Lung (tissue), 12 donors: ENCODE results near the gene TTLL9. TPM values are rescaled to one million over a fixed set of nuclear protein-coding genes. Genes with fewer than 3 reads are reported as not detected.
A peak's percentile ranks its signal among the peaks of the same experiment; 100 is the strongest.

Experiments
- ATAC-seq: fragments of 200-7000 bp; cut with Tn5 transposase; one replicate; pipeline ENCODE4 v1.9.1; 2020; ENCODE audit warnings: moderate number of reproducible peaks; ENCODE audit not compliant: insufficient read depth, low FRiP score
- DNase-seq, 3 donors: peaks; one replicate each; pipeline ENCODE4 v3.0.0-alpha.2; 2013 to 2017
- H3K27ac ChIP-seq, 2 donors: one replicate each; pipeline ENCODE4 v1.5.1; 2013; ENCODE audit warnings: mild to moderate bottlenecking in 2 of 2, moderate library complexity in 2 of 2, control low read depth in 1 of 2, inconsistent platforms in 1 of 2, low read depth in 1 of 2, low read length in 1 of 2
- H3K27me3 ChIP-seq, 3 donors: one replicate each; pipeline ENCODE4 v1.5.1; 2013; ENCODE audit warnings: low read length in 2 of 3; ENCODE audit not compliant: control insufficient read depth in 3 of 3, insufficient read depth in 3 of 3
- H3K36me3 ChIP-seq, 4 donors: one replicate each; pipeline ENCODE4 v1.5.1; 2013; ENCODE audit warnings: low read length in 4 of 4, mild to moderate bottlenecking in 1 of 4, moderate library complexity in 1 of 4; ENCODE audit not compliant: control insufficient read depth in 4 of 4, insufficient read depth in 4 of 4
- H3K4me1 ChIP-seq, 5 donors: one replicate each; pipeline ENCODE4 v1.5.1; 2013; ENCODE audit warnings: low read length in 5 of 5, mild to moderate bottlenecking in 2 of 5, moderate library complexity in 1 of 5; ENCODE audit not compliant: control insufficient read depth in 5 of 5, insufficient read depth in 5 of 5
- H3K4me3 ChIP-seq: one replicate; pipeline ENCODE4 v1.5.1; 2013; ENCODE audit warnings: mild to moderate bottlenecking, control low read depth, moderate library complexity
- H3K9ac ChIP-seq, 2 donors: one replicate each; pipeline ENCODE4 v1.5.1; 2013; ENCODE audit warnings: low read length in 2 of 2, control low read depth in 1 of 2; ENCODE audit not compliant: insufficient read depth in 1 of 2
- H3K9me3 ChIP-seq, 4 donors: one replicate each; pipeline ENCODE4 v1.5.1; 2013; ENCODE audit warnings: low read length in 3 of 4, mild to moderate bottlenecking in 1 of 4, moderate library complexity in 1 of 4; ENCODE audit not compliant: control insufficient read depth in 4 of 4, insufficient read depth in 3 of 4
- CTCF ChIP-seq: IDR thresholded peaks from 2 replicates; pipeline ENCODE4 v1.5.1; 2012; ENCODE audit warnings: mild to moderate bottlenecking; ENCODE audit errors: control extremely low read depth, extremely low read depth
- WGBS, 2 donors: extraction: QIAGEN DNeasy Blood & Tissue Kit; methylation state at CpG; one replicate each; pipeline ENCODE4 v1.1.7; 2013; 5-methylcytosine and 5-hydroxymethylcytosine counted together
- polyA plus RNA-seq, 2 donors: library from polyadenylated mRNA; stranded (reverse); fragments of 200-250 nt; gene quantifications; one replicate each; pipeline ENCODE4 v1.2.1, GENCODE V29; 2013
- total RNA-seq, 2 donors: library from RNA; depleted of rRNA in 1 of 2; stranded (reverse); fragments of >200 nt in 1 of 2; gene quantifications; one replicate each; pipeline ENCODE4 v1.2.1, GENCODE V29; 2014 to 2021
- donor health status: control.
- donor health status: control.
- donor health status: Bipolar disorder and iron deficiency.
- donor health status: healthy.
- donor health status: DM: yes; HTN: yes; CAD: no.

Gene TTLL9
- total and polyA plus RNA-seq, 4 donors, result 1.9 to 8.9 (median 4.8) TPM

- peak; percentile 45 to 51 (median 48) for DNase-seq
- no peak for ATAC-seq
Measured at GRCh38 chr20:31841928-31842327, 28.5 kb upstream of the TTLL9 start.

GRCh38 chr20:31842471-31843157 is 27.8 kb upstream of the TTLL9 start:
- no peaks in the 10 kb centered on the region for H3K27me3 ChIP-seq
- H3K27ac ChIP-seq, result peak overlapping the region; percentile 22 to 59
- H3K4me1 ChIP-seq, result peaks cover 0 to 64% (median 20%) of the 10 kb centered on the region in 5 donors
- H3K4me3 ChIP-seq, result no peak overlapping the region
- H3K36me3 ChIP-seq, result no peaks in the 10 kb centered on the region
- DNase-seq (peak; percentile 83 to 87 (median 84)), ATAC-seq (peak; percentile 5)
- H3K9ac ChIP-seq, result no peak overlapping the region
- no peaks in the 10 kb centered on the region for H3K9me3 ChIP-seq
- 67 to 78% methylated on average over 12 of the region's 12 CpGs for WGBS, 2 donors
- TF ChIP-seq CTCF, result no peak

More at GRCh38 chr20:31841928-31842327, 28.5 kb upstream of the TTLL9 start:
- no peak for TF ChIP-seq CTCF
- Histone ChIP-seq H3K4me3 (no peak overlapping the region), H3K27me3 (no peaks in the 10 kb centered on the region), H3K9me3 (no peaks in the 10 kb centered on the region), H3K9ac (no peak overlapping the region), H3K36me3 (no peaks in the 10 kb centered on the region), H3K27ac (peak overlapping the region in 1 of 2 donors; percentile 27), H3K4me1 (peaks cover 0 to 71% (median 20%) of the 10 kb centered on the region in 5 donors)
- WGBS, 2 donors, result 56 to 58% methylated on average over 8 of the region's 8 CpGs

- Histone ChIP-seq H3K27ac (peak overlapping the region; percentile 2 to 55), H3K27me3 (no peaks in the 10 kb centered on the region), H3K4me1 (peaks cover 0 to 58% (median 20%) of the 10 kb centered on the region in 5 donors), H3K9me3 (no peaks in the 10 kb centered on the region), H3K4me3 (no peak overlapping the region), H3K9ac (no peak overlapping the region), H3K36me3 (no peaks in the 10 kb centered on the region)
- WGBS, 2 donors, result 81 to 84% methylated on average over 6 of the region's 6 CpGs
- ATAC-seq (no peak), DNase-seq (no peak)
- no peak for TF ChIP-seq CTCF
Measured at GRCh38 chr20:31843288-31843687, 27.1 kb upstream of the TTLL9 start.
